OCI-LY3 (cell line): ENCODE data around the gene TAPT1.

Source experiments
- EZH2phosphoT487 ChIP-seq: fragments of 200-600 bp; shearing (Covaris generic); IDR thresholded peaks from 2 replicates; pipeline ENCODE4 v1.6.1; 2018; ENCODE audit warnings: antibody characterized with exemption, mixed run types, low read depth
- TF ChIP-seq, protein P1 (sequence below): fragments of 200-600, 300-600 bp; sonication (generic); IDR thresholded peaks from 2 replicates; pipeline ENCODE4 v1.5.1; 2014; ENCODE audit warnings: antibody characterized with exemption, low read length, low read depth

DNA sequence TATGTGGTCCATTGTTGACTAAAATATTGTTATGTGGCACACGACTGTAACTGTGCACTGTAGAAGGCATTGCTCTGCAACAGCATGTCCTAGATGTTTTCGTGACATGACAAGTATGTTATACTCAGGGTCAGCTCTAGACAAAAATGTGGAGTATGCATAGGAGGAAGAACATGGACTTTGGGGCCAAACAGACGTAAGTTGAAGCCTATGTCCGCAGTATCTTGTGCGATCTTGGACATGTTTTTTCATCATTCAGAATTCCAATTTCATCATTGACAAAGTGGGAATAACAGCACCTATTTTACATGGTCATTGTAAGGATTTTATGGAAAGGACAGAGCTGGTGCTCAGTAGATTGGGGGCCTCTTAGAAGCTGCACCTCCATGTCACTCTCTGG, 114.7 kb downstream of the TAPT1 start:
- TF ChIP-seq, protein P1, sequence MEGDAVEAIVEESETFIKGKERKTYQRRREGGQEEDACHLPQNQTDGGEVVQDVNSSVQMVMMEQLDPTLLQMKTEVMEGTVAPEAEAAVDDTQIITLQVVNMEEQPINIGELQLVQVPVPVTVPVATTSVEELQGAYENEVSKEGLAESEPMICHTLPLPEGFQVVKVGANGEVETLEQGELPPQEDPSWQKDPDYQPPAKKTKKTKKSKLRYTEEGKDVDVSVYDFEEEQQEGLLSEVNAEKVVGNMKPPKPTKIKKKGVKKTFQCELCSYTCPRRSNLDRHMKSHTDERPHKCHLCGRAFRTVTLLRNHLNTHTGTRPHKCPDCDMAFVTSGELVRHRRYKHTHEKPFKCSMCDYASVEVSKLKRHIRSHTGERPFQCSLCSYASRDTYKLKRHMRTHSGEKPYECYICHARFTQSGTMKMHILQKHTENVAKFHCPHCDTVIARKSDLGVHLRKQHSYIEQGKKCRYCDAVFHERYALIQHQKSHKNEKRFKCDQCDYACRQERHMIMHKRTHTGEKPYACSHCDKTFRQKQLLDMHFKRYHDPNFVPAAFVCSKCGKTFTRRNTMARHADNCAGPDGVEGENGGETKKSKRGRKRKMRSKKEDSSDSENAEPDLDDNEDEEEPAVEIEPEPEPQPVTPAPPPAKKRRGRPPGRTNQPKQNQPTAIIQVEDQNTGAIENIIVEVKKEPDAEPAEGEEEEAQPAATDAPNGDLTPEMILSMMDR, result no peak
- no peak for TF ChIP-seq EZH2phosphoT487
